GM19351 (cell line): ENCODE results near the gene PACS1.
A peak's percentile ranks its signal among the peaks of the same experiment; 100 is the strongest.
"Not testable (repeated sequence)": the region's sequence is repeated elsewhere in the genome, so short reads cannot be mapped to it uniquely, and the experiment has no call there.

ENCODE experiments used
- ATAC-seq: cut with Tn5 transposase; IDR thresholded peaks from one replicate; pipeline ENCODE4 v1.9.1; 2021; ENCODE audit warnings: mild to moderate bottlenecking, moderate library complexity; ENCODE audit not compliant: unreplicated experiment

The PACS1 gene

GRCh38 chr11:66072518-66072917 lies 2.4 kb downstream of the PACS1 start:
- no peak for ATAC-seq

GRCh38 chr11:66073669-66074068 lies 3.6 kb downstream of the PACS1 start:
- ATAC-seq: no peak

- ATAC-seq: no peak
Measured at GRCh38 chr11:66075273-66075672, 5.2 kb downstream of the PACS1 start.

- ATAC-seq: no peak
Measured at GRCh38 chr11:66076561-66076960, 6.5 kb downstream of the PACS1 start.

- no peak for ATAC-seq
Measured at GRCh38 chr11:66077927-66078326, 7.9 kb downstream of the PACS1 start.

GRCh38 chr11:66078949-66079348 lies 8.9 kb downstream of the PACS1 start:
- ATAC-seq: not testable (repeated sequence)

GRCh38 chr11:66080055-66080817 lies 10.2 kb downstream of the PACS1 start:
- no peak for ATAC-seq

GRCh38 chr11:66081505-66081904 lies 11.4 kb downstream of the PACS1 start:
- ATAC-seq: no peak

- no peak for ATAC-seq
Measured at GRCh38 chr11:66082946-66083698, 13.1 kb downstream of the PACS1 start.

- no peak for ATAC-seq
Measured at GRCh38 chr11:66083767-66084166, 13.7 kb downstream of the PACS1 start.

GRCh38 chr11:66084821-66085475 lies 14.9 kb downstream of the PACS1 start:
- no peak for ATAC-seq

- ATAC-seq: no peak
Measured at GRCh38 chr11:66087148-66087908, 17.3 kb downstream of the PACS1 start.

- ATAC-seq: no peak
Measured at GRCh38 chr11:66089067-66089466, 19.0 kb downstream of the PACS1 start.

GRCh38 chr11:66090288-66090687 lies 20.2 kb downstream of the PACS1 start:
- no peak for ATAC-seq

- not testable (repeated sequence) for ATAC-seq
Measured at GRCh38 chr11:66092125-66092524, 22.1 kb downstream of the PACS1 start.

- not testable (repeated sequence) for ATAC-seq
Measured at GRCh38 chr11:66099746-66100145, 29.7 kb downstream of the PACS1 start.

GRCh38 chr11:66100272-66101065 lies 30.4 kb downstream of the PACS1 start:
- ATAC-seq: peak; percentile 47

GRCh38 chr11:66101066-66101464 lies 31.0 kb downstream of the PACS1 start:
- no peak for ATAC-seq

GRCh38 chr11:66104057-66104638 lies 34.1 kb downstream of the PACS1 start:
- ATAC-seq: no peak
